B cell (primary cell): ENCODE measurements around the gene LSMEM2. TPM values are rescaled to one million over a fixed set of nuclear protein-coding genes. Genes with fewer than 3 reads are reported as not detected.
"Not testable (repeated sequence)": the region's sequence is repeated elsewhere in the genome, so short reads cannot be mapped to it uniquely, and the experiment has no call there.

Experiments used
- ATAC-seq: fragments of 200-7000 bp; cut with Tn5 transposase; one replicate; pipeline ENCODE4 v1.10.0; 2021; ENCODE audit warnings: low read depth, mild to moderate bottlenecking, moderate number of reproducible peaks, moderate library complexity
- CTCF ChIA-PET: fragments of 350-600 bp; sonication (Branson Sonifier 250); formaldehyde crosslinking; loops from one replicate; lab custom pipeline; 2021; ENCODE audit warnings: antibody characterized with exemption, inconsistent platforms; lab: Charles Lee
- POLR2A ChIA-PET: fragments of 350-600 bp; sonication (Branson Sonifier 250); formaldehyde crosslinking; loops from one replicate; lab custom pipeline; 2021; ENCODE audit warnings: antibody characterized with exemption; lab: Charles Lee
- DNase-seq: peaks from one replicate; pipeline ENCODE4 v3.0.0; 2013
- H2AFZ ChIP-seq: 2 replicates; pipeline ENCODE4 v1.6.1; 2012; ENCODE audit warnings: mild to moderate bottlenecking, low read depth, low read length; ENCODE audit not compliant: insufficient read depth, poor library complexity, severe bottlenecking
- H3K27ac ChIP-seq, 2 donors: 1 replicate in 1 of 2; 2 replicates in 1 of 2; pipeline ENCODE4 v1.5.1; 2012 to 2013; ENCODE audit warnings: low read length in 2 of 2, mild to moderate bottlenecking in 2 of 2, moderate library complexity in 1 of 2
- H3K27me3 ChIP-seq, 4 experiments: fragments of 200-600 bp in 1 of 4; sonication (generic) in 1 of 4; replicated peaks in 1 of 4; 1 replicate in 2 of 4; 2 replicates in 2 of 4; pipeline versions ENCODE4 v1.6.1 to v1.7.0; 2013 to 2016; ENCODE audit warnings: low read length in 3 of 4, mild to moderate bottlenecking in 2 of 4, mixed read lengths in 1 of 4, moderate library complexity in 1 of 4; ENCODE audit not compliant: insufficient read depth in 4 of 4, control insufficient read depth in 3 of 4; ENCODE audit errors: control extremely low read depth in 1 of 4
- H3K36me3 ChIP-seq, 2 experiments: replicated peaks in 1 of 2; 1 replicate in 1 of 2; 2 replicates in 1 of 2; pipeline versions ENCODE4 v1.6.1 to v1.7.1; 2013; ENCODE audit warnings: low read length in 1 of 2; ENCODE audit not compliant: insufficient read depth in 2 of 2, control insufficient read depth in 1 of 2; ENCODE audit errors: control extremely low read depth in 1 of 2, extremely low read depth in 1 of 2
- H3K4me1 ChIP-seq, 2 donors: fragments of 200-600 bp in 1 of 2; sonication (generic) in 1 of 2; 1 replicate in 1 of 2; 2 replicates in 1 of 2; pipeline versions ENCODE4 v1.5.1 to v1.6.1; 2013 to 2017; ENCODE audit warnings: low read length in 2 of 2; ENCODE audit not compliant: control insufficient read depth in 2 of 2, insufficient read depth in 2 of 2
- H3K4me2 ChIP-seq: replicated peaks from 2 replicates; pipeline ENCODE3; 2012; ENCODE audit warnings: mild to moderate bottlenecking, low read depth, low read length; ENCODE audit not compliant: poor library complexity, severe bottlenecking
- H3K4me3 ChIP-seq, 5 experiments: fragments of 200-600 bp in 1 of 5; sonication (generic) in 1 of 5; 1 replicate in 3 of 5; 2 replicates in 2 of 5; pipeline versions ENCODE4 v1.5.1 to v1.7.0; 2011 to 2016; ENCODE audit warnings: low read length in 4 of 5, mild to moderate bottlenecking in 4 of 5, low read depth in 2 of 5, control low read depth in 1 of 5, moderate library complexity in 1 of 5; ENCODE audit not compliant: insufficient read depth in 1 of 5; ENCODE audit errors: control extremely low read depth in 1 of 5, extremely low read depth in 1 of 5
- H3K79me2 ChIP-seq: fragments of 200-600 bp; sonication (generic); one replicate; pipeline ENCODE4 v1.6.0; 2016; ENCODE audit warnings: low read length; ENCODE audit not compliant: control insufficient read depth, insufficient read depth
- H3K9ac ChIP-seq: fragments of 200-600 bp; sonication (generic); 2 replicates; pipeline ENCODE4 v1.6.1; 2017; ENCODE audit warnings: mild to moderate bottlenecking, low read length, moderate library complexity
- H3K9me3 ChIP-seq, 3 donors: one replicate each; pipeline versions ENCODE4 v1.6.1 to v1.7.1; 2013; ENCODE audit warnings: low read length in 2 of 3; ENCODE audit not compliant: control insufficient read depth in 2 of 3, insufficient read depth in 1 of 3; ENCODE audit errors: control extremely low read depth in 1 of 3
- H4K20me1 ChIP-seq: 2 replicates; pipeline ENCODE4 v1.6.0; 2012; ENCODE audit warnings: mild to moderate bottlenecking, low read length; ENCODE audit not compliant: insufficient read depth, control insufficient read depth, poor library complexity, severe bottlenecking
- H3K27ac Mint-ChIP-seq: one replicate; pipeline ENCODE4 v1.8.0; 2021; ENCODE audit warnings: mixed read lengths
- H3K27me3 Mint-ChIP-seq: one replicate; pipeline ENCODE4 v1.8.0; 2021; ENCODE audit warnings: mixed read lengths
- H3K4me1 Mint-ChIP-seq: one replicate; pipeline ENCODE4 v1.8.0; 2021; ENCODE audit warnings: mixed read lengths
- H3K4me3 Mint-ChIP-seq: one replicate; pipeline ENCODE4 v1.8.0; 2021; ENCODE audit warnings: mixed read lengths
- H3K9me3 Mint-ChIP-seq: one replicate; pipeline ENCODE4 v1.8.0; 2022; ENCODE audit warnings: mixed read lengths; ENCODE audit not compliant: insufficient read depth
- CTCF ChIP-seq: fragments of 200-600 bp; IDR thresholded peaks from one replicate; pipeline ENCODE4 v1.8.0; 2022; ENCODE audit warnings: antibody characterized with exemption, mild to moderate bottlenecking
- EZH2 ChIP-seq: IDR thresholded peaks from 2 replicates; pipeline ENCODE4 v1.6.1; 2012; ENCODE audit warnings: borderline replicate concordance, low read depth, mild to moderate bottlenecking, moderate library complexity, low read length; ENCODE audit not compliant: insufficient read depth, poor library complexity, severe bottlenecking
- WGBS: methylation state at CpG from one replicate; pipeline ENCODE4 v1.1.5; 2013; ENCODE audit warnings: missing lambda C conversion rate; ENCODE audit not compliant: insufficient coverage; 5-methylcytosine and 5-hydroxymethylcytosine counted together
- intact Hi-C: fragments of 100-400 bp; cut with micrococcal nuclease; formaldehyde crosslinking; loops from one replicate; pipeline ENCODE4 v1.10.0; 2022
- polyA plus RNA-seq: library from polyadenylated mRNA; depleted of rRNA; stranded (reverse); fragments of >200 nt; gene quantifications from 2 replicates; pipeline ENCODE4 v1.2.3, GENCODE V29; 2012
- total RNA-seq, 2 donors: library from RNA; stranded (reverse); fragments of 120-200 nt in 1 of 2; gene quantifications; 1 replicate in 1 of 2; 2 replicates in 1 of 2; pipeline versions ENCODE4 v1.2.3 to v1.2.4, GENCODE V29; 2013 to 2022

Gene LSMEM2
- total and polyA plus RNA-seq, 2 donors (not counting 1 experiment from before 2014, with no cell fraction given), result not detected

DNA sequence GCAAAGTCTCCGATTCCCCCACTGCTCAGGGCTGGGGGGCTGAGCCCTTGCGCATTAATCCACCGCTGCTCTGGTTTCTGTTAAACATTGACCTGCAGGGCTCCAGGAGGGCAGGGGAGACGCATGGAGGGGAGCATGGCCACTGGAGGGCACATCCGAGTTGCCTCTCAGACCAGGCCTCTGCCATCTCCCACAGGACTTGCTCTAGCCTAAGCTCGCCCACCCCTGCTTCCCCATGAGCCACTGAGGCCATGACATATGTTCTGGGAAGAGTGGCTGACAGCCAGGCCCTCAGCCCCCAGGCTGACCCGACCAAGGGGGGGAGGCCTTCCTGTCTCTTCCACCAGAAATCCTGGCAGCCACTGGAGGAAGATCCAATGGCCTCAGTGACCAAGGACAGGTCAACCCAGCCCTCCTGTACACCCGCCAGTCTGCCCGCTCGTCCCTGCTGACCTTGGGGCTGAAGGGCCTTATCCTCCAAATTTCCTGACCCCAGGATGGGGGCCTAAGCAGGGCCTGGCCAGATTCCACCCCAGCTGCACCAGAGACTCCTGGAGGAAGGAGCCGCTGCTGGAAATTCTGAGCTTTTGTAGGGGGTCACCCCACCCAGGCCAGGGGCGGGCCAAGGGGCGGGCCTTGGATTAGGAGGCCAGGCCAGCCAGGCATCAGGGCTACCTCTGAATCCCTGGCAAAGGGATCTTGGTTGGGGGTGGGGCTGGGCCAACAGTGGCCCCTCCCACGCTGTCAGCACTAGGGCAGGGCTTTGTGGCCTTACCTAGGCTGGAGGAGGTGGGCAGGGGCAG is 24.3 kb downstream of the LSMEM2 start, which contains the start of gene HYAL1:
TSS of gene HYAL1 (minus strand) at position 562 of the 803 bp plus-strand sequence. CDS start 618 bp downstream, outside the sequence.
- Mint-ChIP-seq H3K27me3 (no peaks in the 10 kb centered on the region), H3K27ac (no peak within 1 kb of the TSS), H3K4me3 (no peak within 1 kb of the TSS), H3K4me1 (peaks cover 30% of the 10 kb centered on the region), H3K9me3 (no peaks in the 10 kb centered on the region)
- CTCF ChIA-PET, result interaction anchor here (0.5 to 0.6 kb wide), 2 partner anchors 22 to 51 kb away, joined by 3 read pairs; no protein-coding TSS in a partner anchor
- no peaks in the 10 kb centered on the region for H4K20me1 ChIP-seq
- DNase-seq, result no peak
- H2AFZ ChIP-seq, result no peak within 1 kb of the TSS
- peaks cover 14 to 24% of the 10 kb centered on the region in 2 donors for H3K4me1 ChIP-seq
- H3K9ac ChIP-seq, result no peak within 1 kb of the TSS
- no peak within 1 kb of the TSS for H3K4me3 ChIP-seq
- no peak within 1 kb of the TSS for H3K27ac ChIP-seq
- no peaks in the 10 kb centered on the region for H3K27me3 ChIP-seq
- H3K36me3 ChIP-seq, result no peaks in the 10 kb centered on the region
- POLR2A ChIA-PET, result no interaction called here
- TF ChIP-seq CTCF (no peak), EZH2 (no peak)
- H3K4me2 ChIP-seq, result no peak within 1 kb of the TSS
- WGBS, result 84% methylated on average over 14 of the region's 14 CpGs
- peaks cover 0 to 9% (median 0%) of the 10 kb centered on the region in 3 donors for H3K9me3 ChIP-seq
- ATAC-seq, result no peak
- intact Hi-C loops, result no loop called here
- peaks cover 9% of the 10 kb centered on the region for H3K79me2 ChIP-seq

DNA sequence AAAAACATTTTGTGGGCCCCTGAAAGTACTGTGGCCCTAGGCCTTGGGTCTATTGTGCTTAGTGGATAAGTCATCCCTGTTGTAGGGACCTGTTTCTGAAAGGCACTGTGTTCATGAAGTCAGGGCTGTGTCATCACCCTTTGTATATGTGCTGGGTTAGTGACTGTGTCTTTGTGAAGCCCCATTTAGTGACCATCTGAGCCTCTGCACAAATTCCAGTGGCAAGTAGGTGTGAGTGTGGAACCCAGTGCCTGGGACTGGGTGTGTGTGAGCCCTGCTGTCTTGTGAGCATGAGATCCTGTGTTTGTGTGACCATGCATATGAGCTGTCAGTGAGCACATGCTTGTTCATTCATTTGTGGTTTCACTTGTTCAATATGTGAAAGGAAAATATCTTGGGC is 25.7 kb downstream of the LSMEM2 start:
- ChIA-PET POLR2A (interaction anchor here (0.6 kb wide), 1 partner anchor 31 kb away, joined by 3 read pairs; no protein-coding TSS in a partner anchor), CTCF (no interaction called here)
- Mint-ChIP-seq H3K9me3 (no peaks in the 10 kb centered on the region), H3K27ac (peak overlapping the region; percentile 20), H3K27me3 (no peaks in the 10 kb centered on the region), H3K4me3 (no peak overlapping the region), H3K4me1 (peaks cover 19% of the 10 kb centered on the region)
- TF ChIP-seq EZH2 (no peak), CTCF (no peak)
- no peaks in the 10 kb centered on the region for H3K27me3 ChIP-seq
- intact Hi-C loops, result no loop called here
- peaks cover 0 to 23% (median 0%) of the 10 kb centered on the region in 3 donors for H3K9me3 ChIP-seq
- peaks cover 10 to 15% of the 10 kb centered on the region in 2 donors for H3K4me1 ChIP-seq
- no peaks in the 10 kb centered on the region for H4K20me1 ChIP-seq
- no peak overlapping the region for H3K4me3 ChIP-seq
- no peaks in the 10 kb centered on the region for H3K36me3 ChIP-seq
- peaks cover 5% of the 10 kb centered on the region for H3K79me2 ChIP-seq
- H3K9ac ChIP-seq, result no peak overlapping the region
- H3K4me2 ChIP-seq, result no peak overlapping the region
- no peak for ATAC-seq
- no peak overlapping the region for H3K27ac ChIP-seq
- no peak for DNase-seq
- H2AFZ ChIP-seq, result no peak overlapping the region

GRCh38 chr3:50312041-50312440 is 33.2 kb downstream of the LSMEM2 start:
- H3K4me3 Mint-ChIP-seq, CTCF ChIA-PET, H4K20me1 ChIP-seq, H3K4me2 ChIP-seq, intact Hi-C loops, H3K27me3 ChIP-seq, H3K79me2 ChIP-seq, ATAC-seq, H3K9me3 Mint-ChIP-seq, DNase-seq, H2AFZ ChIP-seq, H3K27ac Mint-ChIP-seq, H3K27me3 Mint-ChIP-seq, H3K4me3 ChIP-seq, POLR2A ChIA-PET, H3K27ac ChIP-seq, H3K36me3 ChIP-seq, H3K9ac ChIP-seq, H3K4me1 ChIP-seq: not testable (repeated sequence)
- peaks cover 0 to 23% (median 0%) of the 10 kb centered on the region in 3 donors for H3K9me3 ChIP-seq
- 85% methylated on average over 3 of the region's 32 CpGs for WGBS
- peaks cover 11% of the 10 kb centered on the region for H3K4me1 Mint-ChIP-seq
